Germinal center (tissue), 1 donor: ENCODE results near the gene MAVS.
"Not testable (repeated sequence)": the region's sequence is repeated elsewhere in the genome, so short reads cannot be mapped to it uniquely, and the experiment has no call there.

Experiments used
- DNase-seq: peaks from one replicate; pipeline ENCODE4 v3.0.0; 2012; ENCODE audit warnings: mixed read lengths, low spot score

The MAVS gene

GRCh38 chr20:3854462-3854871, 7.8 kb downstream of the MAVS start:
- no peak for DNase-seq

- DNase-seq: no peak
These were observed 10.8 kb downstream of the MAVS start for GRCh38 chr20:3857405-3857804.

DNA sequence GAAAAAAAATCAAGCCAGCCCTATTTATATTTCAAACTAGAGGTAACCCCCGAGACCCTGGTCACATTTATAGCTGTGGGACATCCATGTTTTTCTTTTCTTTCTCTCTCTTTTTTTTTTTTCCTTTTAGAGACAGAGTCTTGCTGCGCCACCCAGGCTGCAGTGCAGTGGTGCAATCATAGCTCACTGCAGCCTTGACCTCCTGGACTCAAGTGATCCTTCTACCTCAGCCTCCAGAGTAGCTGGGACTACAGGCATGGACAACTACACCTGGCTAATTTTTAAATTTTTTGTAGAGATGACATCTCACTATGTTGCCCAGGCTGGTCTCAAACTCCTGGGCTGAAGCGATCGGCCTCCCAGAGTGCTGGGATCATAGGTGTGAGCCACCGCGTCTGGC, 12.1 kb downstream of the MAVS start:
- no peak for DNase-seq

GRCh38 chr20:3861191-3861590, 14.6 kb downstream of the MAVS start:
- no peak for DNase-seq

- no peak for DNase-seq
These were observed 15.7 kb downstream of the MAVS start for GRCh38 chr20:3862333-3862732.

DNA sequence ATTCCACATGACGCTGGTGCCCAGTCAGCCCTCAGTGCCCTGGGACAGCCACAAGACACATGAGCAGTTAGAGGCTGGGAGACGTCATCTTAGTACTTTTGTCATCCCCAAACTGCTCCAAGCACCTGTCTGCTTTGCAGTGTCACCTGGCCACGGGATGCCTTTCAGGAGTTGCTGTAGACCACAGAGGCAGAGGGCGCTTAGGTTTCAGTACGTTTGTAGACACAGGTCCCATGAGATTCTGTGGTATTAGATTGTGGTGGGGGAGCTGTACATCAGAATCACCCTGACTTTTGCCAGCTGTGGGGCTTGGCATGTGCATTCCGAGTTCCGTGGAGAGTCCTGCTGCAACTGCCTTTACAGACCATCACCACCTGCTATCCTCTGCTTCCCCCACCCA, 16.7 kb downstream of the MAVS start:
- DNase-seq: no peak

- DNase-seq: no peak
These were observed 17.9 kb downstream of the MAVS start for GRCh38 chr20:3864518-3864917.

- no peak for DNase-seq
These were observed 18.7 kb downstream of the MAVS start for GRCh38 chr20:3865152-3865886.

GRCh38 chr20:3865887-3866407, 19.3 kb downstream of the MAVS start:
- DNase-seq: no peak

- no peak for DNase-seq
These were observed 19.8 kb downstream of the MAVS start for GRCh38 chr20:3866464-3866863.

DNA sequence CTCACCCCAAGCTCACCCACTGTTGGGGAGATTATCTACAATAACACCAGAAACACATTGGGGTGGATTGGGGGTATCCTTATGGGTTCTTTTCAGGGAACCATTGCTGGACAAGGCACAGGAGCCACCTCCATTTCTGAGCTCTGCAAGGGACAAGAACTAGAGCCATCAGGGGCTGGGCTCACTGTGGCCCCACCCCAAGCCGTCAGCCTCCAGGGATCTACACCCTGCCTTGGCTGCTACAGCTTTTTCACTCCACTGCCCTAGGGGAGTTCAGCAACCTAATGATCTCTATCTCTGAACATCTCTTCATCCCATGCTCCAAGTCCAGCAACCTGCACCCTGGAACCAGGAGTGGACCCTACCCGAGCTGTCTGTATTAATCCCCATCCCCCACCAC, 21.2 kb downstream of the MAVS start:
- DNase-seq: no peak

DNA sequence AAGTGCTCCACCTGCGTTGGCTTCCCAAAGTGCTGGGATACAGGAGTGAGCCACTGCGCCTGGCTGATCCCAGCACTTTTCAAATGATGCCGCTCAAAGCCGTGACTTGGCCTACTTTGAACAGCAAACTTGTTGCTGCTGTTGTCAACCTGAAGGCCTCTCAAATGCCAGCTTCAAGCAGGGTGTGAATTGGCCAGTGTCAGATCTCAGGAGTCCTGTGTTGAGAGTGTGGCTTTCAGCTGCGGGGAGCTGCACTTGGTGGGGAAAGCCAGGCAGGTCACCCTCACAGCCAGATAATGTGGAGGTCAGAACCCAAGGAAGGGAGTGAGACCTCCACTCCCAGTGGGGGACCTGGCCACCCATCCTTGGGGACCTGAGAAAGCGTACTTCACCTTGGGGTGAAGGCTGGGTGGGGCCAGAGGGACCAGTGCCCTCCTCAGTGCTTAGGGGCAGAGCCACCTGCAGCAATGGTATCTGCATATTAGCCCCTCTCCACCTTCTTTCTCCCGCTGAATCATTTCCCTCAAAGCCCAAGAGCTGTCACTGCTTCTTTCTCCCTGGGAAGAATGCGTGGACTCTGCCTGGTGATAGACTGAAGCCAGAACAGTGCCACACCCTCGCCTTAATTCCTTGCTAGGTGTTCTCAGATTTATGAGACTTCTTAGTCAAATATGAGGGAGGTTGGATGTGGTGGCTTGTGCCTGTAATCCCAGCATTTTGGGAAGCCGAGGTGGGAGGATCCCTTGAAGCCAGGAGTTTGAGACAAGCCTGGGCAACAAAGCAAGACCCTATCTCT, 23.4 kb downstream of the MAVS start:
- no peak for DNase-seq

- no peak for DNase-seq
These were observed 25.1 kb downstream of the MAVS start for GRCh38 chr20:3871550-3872265.

GRCh38 chr20:3873507-3873906, 26.9 kb downstream of the MAVS start:
- no peak for DNase-seq

- DNase-seq: no peak
These were observed 27.7 kb downstream of the MAVS start for GRCh38 chr20:3874194-3874844.

GRCh38 chr20:3875378-3875974, 28.8 kb downstream of the MAVS start:
- DNase-seq: no peak

- no peak for DNase-seq
These were observed 29.4 kb downstream of the MAVS start for GRCh38 chr20:3876000-3876399.

GRCh38 chr20:3876676-3877075, 30.0 kb downstream of the MAVS start:
- DNase-seq: no peak

- not testable (repeated sequence) for DNase-seq
These were observed 32.3 kb downstream of the MAVS start for GRCh38 chr20:3878921-3879274.

GRCh38 chr20:3885715-3886114, 39.1 kb downstream of the MAVS start:
- no peak for DNase-seq

DNA sequence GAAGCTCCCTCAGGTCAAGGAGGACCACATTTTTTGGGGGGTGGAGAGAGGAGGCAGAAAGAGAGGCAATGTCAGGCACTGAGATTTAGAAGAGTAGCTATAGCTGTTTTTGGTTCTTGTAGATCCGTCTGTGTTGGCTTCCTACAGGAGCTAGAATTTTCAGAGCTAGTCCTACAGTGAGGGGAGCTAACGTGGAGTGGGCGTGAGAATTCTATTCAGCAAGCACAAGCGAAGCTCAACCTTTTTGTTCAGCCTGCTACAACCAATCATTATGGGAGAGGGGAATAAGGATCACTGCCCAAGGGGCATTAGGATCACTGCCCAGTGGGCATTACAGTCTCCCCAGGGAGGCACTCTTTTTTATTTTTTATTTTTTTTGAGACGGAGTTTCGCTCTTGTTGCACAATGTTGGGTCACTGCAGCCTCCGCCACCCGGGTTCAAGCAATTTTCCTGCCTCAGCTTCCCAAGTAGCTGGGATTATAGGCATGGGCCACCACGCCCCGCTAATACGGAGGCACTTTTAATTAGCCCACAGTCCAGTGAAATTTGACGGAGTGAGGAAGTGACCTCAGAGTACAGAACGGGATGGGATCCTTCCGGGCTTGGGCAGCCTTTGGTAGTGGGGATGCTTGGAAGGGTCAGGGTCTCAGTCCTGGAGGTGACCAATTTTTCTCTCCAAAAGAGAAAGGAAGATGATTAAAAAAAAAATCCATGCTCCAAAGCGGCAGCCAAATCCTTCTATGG, 41.4 kb downstream of the MAVS start:
- DNase-seq: no peak
